ENCODE measurements around the gene ACP2.

GRCh38 chr11:47233989-47234668, 14.5 kb downstream of the ACP2 start:
- TF ChIP-seq, protein P1, sequence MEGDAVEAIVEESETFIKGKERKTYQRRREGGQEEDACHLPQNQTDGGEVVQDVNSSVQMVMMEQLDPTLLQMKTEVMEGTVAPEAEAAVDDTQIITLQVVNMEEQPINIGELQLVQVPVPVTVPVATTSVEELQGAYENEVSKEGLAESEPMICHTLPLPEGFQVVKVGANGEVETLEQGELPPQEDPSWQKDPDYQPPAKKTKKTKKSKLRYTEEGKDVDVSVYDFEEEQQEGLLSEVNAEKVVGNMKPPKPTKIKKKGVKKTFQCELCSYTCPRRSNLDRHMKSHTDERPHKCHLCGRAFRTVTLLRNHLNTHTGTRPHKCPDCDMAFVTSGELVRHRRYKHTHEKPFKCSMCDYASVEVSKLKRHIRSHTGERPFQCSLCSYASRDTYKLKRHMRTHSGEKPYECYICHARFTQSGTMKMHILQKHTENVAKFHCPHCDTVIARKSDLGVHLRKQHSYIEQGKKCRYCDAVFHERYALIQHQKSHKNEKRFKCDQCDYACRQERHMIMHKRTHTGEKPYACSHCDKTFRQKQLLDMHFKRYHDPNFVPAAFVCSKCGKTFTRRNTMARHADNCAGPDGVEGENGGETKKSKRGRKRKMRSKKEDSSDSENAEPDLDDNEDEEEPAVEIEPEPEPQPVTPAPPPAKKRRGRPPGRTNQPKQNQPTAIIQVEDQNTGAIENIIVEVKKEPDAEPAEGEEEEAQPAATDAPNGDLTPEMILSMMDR (IDR thresholded peaks at IDR 0.05; ENCODE audit: low read length), result peak; percentile 26; the same call in 1 of the 2 replicates
- no peak for TF ChIP-seq EZH2 (IDR thresholded peaks at IDR 0.05; ENCODE audit: borderline replicate concordance, low read length)
